ENCODE data around the gene WDR27.

WDR27 gene

GRCh38 chr6:169627736-169628607 lies 73.9 kb downstream of the WDR27 start:
- Histone ChIP-seq H3K36me3 (ENCODE audit: insufficient read depth, low read length) (no peaks in the 10 kb centered on the region), H3K4me2 (ENCODE audit: low read depth, low read length, poor library complexity, severe bottlenecking) (no peak overlapping the region)

GRCh38 chr6:169626649-169627048 lies 75.2 kb downstream of the WDR27 start:
- Histone ChIP-seq H3K4me2 (ENCODE audit: low read depth, low read length, poor library complexity, severe bottlenecking) (no peak overlapping the region), H3K27me3 (ENCODE audit: insufficient read depth, low read length, poor library complexity, severe bottlenecking) (no peaks in the 10 kb centered on the region), H4K20me1 (ENCODE audit: insufficient read depth, low read length, poor library complexity, severe bottlenecking) (no peaks in the 10 kb centered on the region), H3K4me3 (ENCODE audit: low read length, poor library complexity, severe bottlenecking) (no peak overlapping the region), H2AFZ (ENCODE audit: low read length) (no peak overlapping the region), H3K4me1 (ENCODE audit: insufficient read depth, low read length, poor library complexity, severe bottlenecking) (no peaks in the 10 kb centered on the region), H3K9me3 (ENCODE audit: insufficient read depth, low read depth, low read length) (no peaks in the 10 kb centered on the region), H3K9me2 (replicated peaks; ENCODE audit: low read depth, low read length) (no peaks in the 10 kb centered on the region), H3F3A (ENCODE audit: low read depth) (no peaks in the 10 kb centered on the region), H3K36me3 (ENCODE audit: insufficient read depth, low read length) (no peaks in the 10 kb centered on the region), H3K9ac (ENCODE audit: low read depth, low read length, poor library complexity, severe bottlenecking) (no peak overlapping the region), H3K79me2 (ENCODE audit: insufficient read depth, low read length) (no peaks in the 10 kb centered on the region)
- no peak for TF ChIP-seq CTCF (conservative IDR thresholded peaks at IDR 0.05; ENCODE audit: low read length)
- no peak for TF ChIP-seq EZH2phosphoT487 (IDR thresholded peaks at IDR 0.05; ENCODE audit: borderline replicate concordance)

More at GRCh38 chr6:169627736-169628607, 73.9 kb downstream of the WDR27 start:
- Histone ChIP-seq H3K4me1 (ENCODE audit: insufficient read depth, low read length, poor library complexity, severe bottlenecking) (no peaks in the 10 kb centered on the region), H2AFZ (ENCODE audit: low read length) (no peak overlapping the region), H4K20me1 (ENCODE audit: insufficient read depth, low read length, poor library complexity, severe bottlenecking) (no peaks in the 10 kb centered on the region), H3K27me3 (ENCODE audit: insufficient read depth, low read length, poor library complexity, severe bottlenecking) (no peaks in the 10 kb centered on the region), H3K9ac (ENCODE audit: low read depth, low read length, poor library complexity, severe bottlenecking) (no peak overlapping the region), H3K9me3 (ENCODE audit: insufficient read depth, low read depth, low read length) (no peaks in the 10 kb centered on the region), H3K9me2 (replicated peaks; ENCODE audit: low read depth, low read length) (no peaks in the 10 kb centered on the region), H3F3A (ENCODE audit: low read depth) (no peaks in the 10 kb centered on the region), H3K79me2 (ENCODE audit: insufficient read depth, low read length) (no peaks in the 10 kb centered on the region), H3K4me3 (ENCODE audit: low read length, poor library complexity, severe bottlenecking) (no peak overlapping the region)
- TF ChIP-seq EZH2phosphoT487 (IDR thresholded peaks at IDR 0.05; ENCODE audit: borderline replicate concordance): no peak
- no peak for TF ChIP-seq CTCF (conservative IDR thresholded peaks at IDR 0.05; ENCODE audit: low read length)

GRCh38 chr6:169626169-169626568 lies 75.7 kb downstream of the WDR27 start:
- TF ChIP-seq CTCF (conservative IDR thresholded peaks at IDR 0.05; ENCODE audit: low read length): no peak
- TF ChIP-seq EZH2phosphoT487 (IDR thresholded peaks at IDR 0.05; ENCODE audit: borderline replicate concordance): no peak
- no peaks in the 10 kb centered on the region for H3K27me3 ChIP-seq (ENCODE audit: insufficient read depth, low read length, poor library complexity, severe bottlenecking)
- no peaks in the 10 kb centered on the region for H3F3A ChIP-seq (ENCODE audit: low read depth)
- H3K9ac ChIP-seq (ENCODE audit: low read depth, low read length, poor library complexity, severe bottlenecking): no peak overlapping the region
- no peak overlapping the region for H3K4me3 ChIP-seq (ENCODE audit: low read length, poor library complexity, severe bottlenecking)
- H3K36me3 ChIP-seq (ENCODE audit: insufficient read depth, low read length): no peaks in the 10 kb centered on the region
- H2AFZ ChIP-seq (ENCODE audit: low read length): no peak overlapping the region
- no peaks in the 10 kb centered on the region for H3K9me2 ChIP-seq (replicated peaks; ENCODE audit: low read depth, low read length)
- H3K4me1 ChIP-seq (ENCODE audit: insufficient read depth, low read length, poor library complexity, severe bottlenecking): no peaks in the 10 kb centered on the region
- H3K9me3 ChIP-seq (ENCODE audit: insufficient read depth, low read depth, low read length): no peaks in the 10 kb centered on the region
- H3K4me2 ChIP-seq (ENCODE audit: low read depth, low read length, poor library complexity, severe bottlenecking): no peak overlapping the region
- H3K79me2 ChIP-seq (ENCODE audit: insufficient read depth, low read length): no peaks in the 10 kb centered on the region
- no peaks in the 10 kb centered on the region for H4K20me1 ChIP-seq (ENCODE audit: insufficient read depth, low read length, poor library complexity, severe bottlenecking)

Measured in Loucy (cell line).